GM21576 (cell line): ENCODE measurements around the gene HMX1.

Experiments
- ATAC-seq: cut with Tn5 transposase; IDR thresholded peaks from one replicate; pipeline ENCODE4 v1.9.1; 2021; ENCODE audit warnings: mild to moderate bottlenecking, moderate library complexity; ENCODE audit not compliant: unreplicated experiment

HMX1 gene

GRCh38 chr4:8857766-8858700 lies 13.6 kb downstream of the HMX1 start:
- no peak for ATAC-seq

GRCh38 chr4:8856835-8857621 lies 14.6 kb downstream of the HMX1 start:
- ATAC-seq, result no peak

GRCh38 chr4:8855818-8856245 lies 15.8 kb downstream of the HMX1 start:
- ATAC-seq, result no peak

GRCh38 chr4:8854931-8855330 lies 16.7 kb downstream of the HMX1 start:
- ATAC-seq, result no peak

GRCh38 chr4:8854016-8854415 lies 17.6 kb downstream of the HMX1 start:
- no peak for ATAC-seq

- no peak for ATAC-seq
Measured at GRCh38 chr4:8853249-8853648, 18.4 kb downstream of the HMX1 start.

- ATAC-seq, result no peak
Measured at GRCh38 chr4:8852118-8852704, 19.4 kb downstream of the HMX1 start.

GRCh38 chr4:8851321-8852117 lies 20.1 kb downstream of the HMX1 start:
- ATAC-seq, result no peak

GRCh38 chr4:8850830-8851188 lies 20.8 kb downstream of the HMX1 start:
- ATAC-seq, result no peak

- ATAC-seq, result no peak
Measured at GRCh38 chr4:8850074-8850829, 21.4 kb downstream of the HMX1 start.

- no peak for ATAC-seq
Measured at GRCh38 chr4:8849266-8850073, 22.2 kb downstream of the HMX1 start.

- ATAC-seq, result no peak
Measured at GRCh38 chr4:8848507-8849265, 23.0 kb downstream of the HMX1 start.

GRCh38 chr4:8847764-8848163 lies 23.9 kb downstream of the HMX1 start:
- no peak for ATAC-seq

- no peak for ATAC-seq
Measured at GRCh38 chr4:8847331-8847730, 24.3 kb downstream of the HMX1 start.

GRCh38 chr4:8846826-8847225 lies 24.8 kb downstream of the HMX1 start:
- ATAC-seq, result no peak

- no peak for ATAC-seq
Measured at GRCh38 chr4:8846046-8846720, 25.5 kb downstream of the HMX1 start.

GRCh38 chr4:8844976-8845690 lies 26.5 kb downstream of the HMX1 start:
- no peak for ATAC-seq
